Natural killer cell (primary cell): ENCODE results near the gene SLC26A2. TPM values are rescaled to one million over a fixed set of nuclear protein-coding genes. Genes with fewer than 3 reads are reported as not detected.

ENCODE experiments used
- ATAC-seq, 3 donors: fragments of 150-1000 bp in 2 of 3; fragments of 200-7000 bp in 1 of 3; cut with Tn5 transposase; 1 replicate in 1 of 3; 2 replicates in 2 of 3; pipeline ENCODE4 v1.10.0; 2021; ENCODE audit warnings: mild to moderate bottlenecking in 2 of 3, moderate library complexity in 2 of 3
- DNase-seq, 2 donors: peaks; one replicate each; pipeline versions ENCODE4 v3.0.0 to v3.0.0-alpha.2; 2013 to 2021; ENCODE audit warnings: mixed read lengths in 1 of 2
- H3K27ac ChIP-seq: one replicate; pipeline ENCODE4 v1.5.1; 2013; ENCODE audit warnings: mild to moderate bottlenecking, low read length
- H3K27me3 ChIP-seq: one replicate; pipeline ENCODE4 v1.6.1; 2013; ENCODE audit warnings: low read length; ENCODE audit not compliant: control insufficient read depth, insufficient read depth
- H3K36me3 ChIP-seq: one replicate; pipeline ENCODE4 v1.6.1; 2013; ENCODE audit warnings: low read length; ENCODE audit not compliant: control insufficient read depth, insufficient read depth
- H3K4me1 ChIP-seq: one replicate; pipeline ENCODE4 v1.6.1; 2013; ENCODE audit warnings: low read length; ENCODE audit not compliant: control insufficient read depth, insufficient read depth
- H3K4me3 ChIP-seq: one replicate; pipeline ENCODE4 v1.5.1; 2013; ENCODE audit warnings: low read length
- H3K9me3 ChIP-seq: one replicate; pipeline ENCODE4 v1.6.1; 2013; ENCODE audit warnings: low read length; ENCODE audit not compliant: control insufficient read depth, insufficient read depth
- H3K27ac Mint-ChIP-seq, 2 donors: one replicate each; pipeline ENCODE4 v1.8.0; 2022; ENCODE audit warnings: mild to moderate bottlenecking in 2 of 2, mixed read lengths in 2 of 2, moderate library complexity in 1 of 2
- H3K27me3 Mint-ChIP-seq, 2 donors: one replicate each; pipeline ENCODE4 v1.8.0; 2022; ENCODE audit warnings: low read depth in 2 of 2, mixed read lengths in 2 of 2
- H3K36me3 Mint-ChIP-seq: one replicate; pipeline ENCODE4 v1.8.0; 2022; ENCODE audit warnings: mixed read lengths
- H3K4me1 Mint-ChIP-seq, 2 donors: one replicate each; pipeline ENCODE4 v1.8.0; 2022; ENCODE audit warnings: mixed read lengths in 2 of 2
- H3K4me3 Mint-ChIP-seq: one replicate; pipeline ENCODE4 v1.8.0; 2022; ENCODE audit warnings: mild to moderate bottlenecking, moderate library complexity, mixed read lengths
- H3K9me3 Mint-ChIP-seq, 2 donors: one replicate each; pipeline ENCODE4 v1.8.0; 2022; ENCODE audit warnings: mixed read lengths in 2 of 2
- CTCF ChIP-seq: fragments of 200-600 bp; IDR thresholded peaks from one replicate; pipeline ENCODE4 v1.8.0; 2022; ENCODE audit warnings: antibody characterized with exemption
- WGBS: methylation state at CpG from one replicate; pipeline ENCODE4 v1.1.7; 2013; ENCODE audit warnings: missing lambda C conversion rate; ENCODE audit not compliant: insufficient coverage; 5-methylcytosine and 5-hydroxymethylcytosine counted together
- intact Hi-C: fragments of 100-400 bp; cut with micrococcal nuclease; formaldehyde crosslinking; loops from one replicate; pipeline ENCODE4 v1.14.2; 2022
- total RNA-seq, 4 donors: library from RNA; stranded (reverse); fragments of 120-200 nt in 1 of 4; gene quantifications; one replicate each; pipeline versions ENCODE4 v1.2.3 to v1.2.4, GENCODE V29; 2013 to 2022

SLC26A2 gene
- total RNA-seq, 3 donors from 2014 or later (not counting 1 experiment from before 2014, with no cell fraction given) = 6.2 to 10.9 (median 8.1) TPM

GRCh38 chr5:149932445-149933350 is 27.9 kb upstream of the SLC26A2 start:
- Histone ChIP-seq H3K27me3 (no peaks in the 10 kb centered on the region), H3K4me1 (no peaks in the 10 kb centered on the region), H3K27ac (no peak overlapping the region), H3K36me3 (no peaks in the 10 kb centered on the region), H3K4me3 (no peak overlapping the region), H3K9me3 (no peaks in the 10 kb centered on the region)
- 71% methylated on average over 24 of the region's 25 CpGs for WGBS
- ATAC-seq = peak in 1 of 3 donors; percentile 32
- no peaks in the 10 kb centered on the region for H3K9me3 Mint-ChIP-seq
- no peak for DNase-seq
- H3K4me1 Mint-ChIP-seq = no peaks in the 10 kb centered on the region
- no peak overlapping the region for H3K4me3 Mint-ChIP-seq
- H3K36me3 Mint-ChIP-seq = no peaks in the 10 kb centered on the region
- H3K27me3 Mint-ChIP-seq = peaks cover 25 to 44% of the 10 kb centered on the region in 2 donors
- no peak overlapping the region for H3K27ac Mint-ChIP-seq
- intact Hi-C loops = no loop called here
- TF ChIP-seq CTCF = no peak

- no peak overlapping the region for H3K4me3 Mint-ChIP-seq
- H3K4me1 ChIP-seq = no peaks in the 10 kb centered on the region
- H3K9me3 ChIP-seq = no peaks in the 10 kb centered on the region
- intact Hi-C loops = no loop called here
- 94% methylated on average over 6 of the region's 8 CpGs for WGBS
- no peak overlapping the region for H3K27ac ChIP-seq
- ATAC-seq (no peak), DNase-seq (no peak)
- H3K4me1 Mint-ChIP-seq = no peaks in the 10 kb centered on the region
- no peaks in the 10 kb centered on the region for H3K36me3 Mint-ChIP-seq
- H3K9me3 Mint-ChIP-seq = no peaks in the 10 kb centered on the region
- no peaks in the 10 kb centered on the region for H3K27me3 ChIP-seq
- H3K4me3 ChIP-seq = no peak overlapping the region
- H3K27me3 Mint-ChIP-seq = peaks cover 22 to 31% of the 10 kb centered on the region in 2 donors
- no peak for TF ChIP-seq CTCF
- H3K36me3 ChIP-seq = no peaks in the 10 kb centered on the region
- H3K27ac Mint-ChIP-seq = no peak overlapping the region
Measured at GRCh38 chr5:149935431-149935901, 25.1 kb upstream of the SLC26A2 start.

- H3K4me1 ChIP-seq = no peaks in the 10 kb centered on the region
- WGBS = 100% methylated on average over 1 of the region's 1 CpG
- Mint-ChIP-seq H3K4me1 (no peaks in the 10 kb centered on the region), H3K9me3 (no peaks in the 10 kb centered on the region), H3K4me3 (no peak overlapping the region), H3K36me3 (no peaks in the 10 kb centered on the region), H3K27me3 (peaks cover 17 to 29% of the 10 kb centered on the region in 2 donors), H3K27ac (no peak overlapping the region)
- intact Hi-C loops = no loop called here
- DNase-seq (no peak), ATAC-seq (no peak)
- H3K36me3 ChIP-seq = no peaks in the 10 kb centered on the region
- H3K9me3 ChIP-seq = no peaks in the 10 kb centered on the region
- H3K27ac ChIP-seq = no peak overlapping the region
- no peak for TF ChIP-seq CTCF
- H3K4me3 ChIP-seq = no peak overlapping the region
- no peaks in the 10 kb centered on the region for H3K27me3 ChIP-seq
Measured at GRCh38 chr5:149936044-149936699, 24.4 kb upstream of the SLC26A2 start.
